Hematopoietic multipotent progenitor cell treated with erythropoietin and hydrocortisone succinate and interleukin-3 and kit ligand, for 6 days (in vitro differentiated cells): ENCODE results near the gene MCF2L2.

ENCODE experiments used
- DNase-seq: peaks from one replicate; pipeline ENCODE4 v3.0.0-alpha.2; 2015

MCF2L2 gene

GRCh38 chr3:183359036-183359435 is 69.4 kb downstream of the MCF2L2 start:
- no peak for DNase-seq

GRCh38 chr3:183357564-183358079 is 70.8 kb downstream of the MCF2L2 start:
- DNase-seq = peak; percentile 87

GRCh38 chr3:183356920-183357319 is 71.5 kb downstream of the MCF2L2 start:
- no peak for DNase-seq

GRCh38 chr3:183354874-183355273 is 73.5 kb downstream of the MCF2L2 start:
- DNase-seq = no peak

- DNase-seq = peak; percentile 88
Observed at GRCh38 chr3:183354325-183354831, 74.0 kb downstream of the MCF2L2 start.

- DNase-seq = no peak
Observed at GRCh38 chr3:183353421-183353820, 75.0 kb downstream of the MCF2L2 start.

GRCh38 chr3:183350164-183350563 is 78.3 kb downstream of the MCF2L2 start:
- DNase-seq = no peak

GRCh38 chr3:183349421-183350157 is 78.8 kb downstream of the MCF2L2 start:
- DNase-seq = peak; percentile 69

GRCh38 chr3:183342824-183343223 is 85.6 kb downstream of the MCF2L2 start:
- no peak for DNase-seq

GRCh38 chr3:183341545-183342288 is 86.7 kb downstream of the MCF2L2 start:
- no peak for DNase-seq

- DNase-seq = no peak
Observed at GRCh38 chr3:183340222-183340621, 88.2 kb downstream of the MCF2L2 start.

GRCh38 chr3:183339461-183340086 is 88.8 kb downstream of the MCF2L2 start:
- DNase-seq = no peak

GRCh38 chr3:183338520-183338919 is 89.9 kb downstream of the MCF2L2 start:
- DNase-seq = no peak

- DNase-seq = no peak
Observed at GRCh38 chr3:183332487-183332886, 95.9 kb downstream of the MCF2L2 start.

GRCh38 chr3:183331498-183331897 is 96.9 kb downstream of the MCF2L2 start:
- DNase-seq = peak; percentile 26

- DNase-seq = peak; percentile 47
Observed at GRCh38 chr3:183330881-183331280, 97.5 kb downstream of the MCF2L2 start.

GRCh38 chr3:183329543-183329942 is 98.9 kb downstream of the MCF2L2 start:
- no peak for DNase-seq

- DNase-seq = no peak
Observed at GRCh38 chr3:183328823-183329222, 99.6 kb downstream of the MCF2L2 start.

GRCh38 chr3:183328164-183328563 is 100.3 kb downstream of the MCF2L2 start:
- DNase-seq = no peak

GRCh38 chr3:183327343-183327742 is 101.1 kb downstream of the MCF2L2 start:
- no peak for DNase-seq

GRCh38 chr3:183324083-183324482 is 104.3 kb downstream of the MCF2L2 start:
- DNase-seq = peak; percentile 18

- DNase-seq = no peak
Observed at GRCh38 chr3:183319371-183319770, 109.0 kb downstream of the MCF2L2 start.

GRCh38 chr3:183318877-183319276 is 109.5 kb downstream of the MCF2L2 start:
- DNase-seq = no peak
